HL-60 (cell line): ENCODE measurements around the gene KIF14.

Experiments used
- DNase-seq, 2 experiments: peaks; one replicate each; pipeline ENCODE4 v3.0.0-alpha.2; 2010 to 2020; ENCODE audit warnings: low read depth in 1 of 2, low spot score in 1 of 2
- H3K27ac ChIP-seq: fragments of 250-450 bp; sonication (Bioruptor Pico); replicated peaks from 2 replicates; pipeline ENCODE4 v1.5.1; 2020; ENCODE audit warnings: mild to moderate bottlenecking, moderate library complexity
- H3K27me3 ChIP-seq: fragments of 250-450 bp; sonication (Bioruptor Pico); 2 replicates; pipeline ENCODE4 v1.5.1; 2021; ENCODE audit warnings: mild to moderate bottlenecking, moderate library complexity; ENCODE audit not compliant: insufficient read depth, poor library complexity, severe bottlenecking
- H3K4me3 ChIP-seq: replicated peaks from 2 replicates; pipeline ENCODE4 v1.5.1; 2011; ENCODE audit warnings: mild to moderate bottlenecking, control low read depth, low read length; ENCODE audit not compliant: insufficient read depth
- GABPA ChIP-seq: IDR thresholded peaks from 2 replicates; pipeline ENCODE4 v1.6.1; 2012; ENCODE audit warnings: low read depth
- POLR2AphosphoS5 ChIP-seq: IDR thresholded peaks from 2 replicates; pipeline ENCODE4 v1.6.1; 2012; ENCODE audit warnings: low read depth
- SPI1 ChIP-seq: IDR thresholded peaks from 2 replicates; pipeline ENCODE4 v1.6.1; 2012; ENCODE audit warnings: low read depth, mild to moderate bottlenecking, borderline replicate concordance
- long read RNA-seq: library from polyadenylated mRNA; unstranded; transcript quantifications from one replicate; pipeline ENCODE4 v2.0.0, GENCODE V29; 2020
- TF ChIP-seq, protein P1 (sequence below): IDR thresholded peaks from one replicate; pipeline ENCODE4 v1.5.1; 2011; ENCODE audit warnings: low read length, control low read depth, inconsistent platforms; ENCODE audit not compliant: insufficient read depth
- TF ChIP-seq, protein P2 (sequence below): IDR thresholded peaks from 2 replicates; pipeline ENCODE4 v1.6.1; 2012; ENCODE audit warnings: low read depth; ENCODE audit not compliant: insufficient replicate concordance

The KIF14 gene, protein sequence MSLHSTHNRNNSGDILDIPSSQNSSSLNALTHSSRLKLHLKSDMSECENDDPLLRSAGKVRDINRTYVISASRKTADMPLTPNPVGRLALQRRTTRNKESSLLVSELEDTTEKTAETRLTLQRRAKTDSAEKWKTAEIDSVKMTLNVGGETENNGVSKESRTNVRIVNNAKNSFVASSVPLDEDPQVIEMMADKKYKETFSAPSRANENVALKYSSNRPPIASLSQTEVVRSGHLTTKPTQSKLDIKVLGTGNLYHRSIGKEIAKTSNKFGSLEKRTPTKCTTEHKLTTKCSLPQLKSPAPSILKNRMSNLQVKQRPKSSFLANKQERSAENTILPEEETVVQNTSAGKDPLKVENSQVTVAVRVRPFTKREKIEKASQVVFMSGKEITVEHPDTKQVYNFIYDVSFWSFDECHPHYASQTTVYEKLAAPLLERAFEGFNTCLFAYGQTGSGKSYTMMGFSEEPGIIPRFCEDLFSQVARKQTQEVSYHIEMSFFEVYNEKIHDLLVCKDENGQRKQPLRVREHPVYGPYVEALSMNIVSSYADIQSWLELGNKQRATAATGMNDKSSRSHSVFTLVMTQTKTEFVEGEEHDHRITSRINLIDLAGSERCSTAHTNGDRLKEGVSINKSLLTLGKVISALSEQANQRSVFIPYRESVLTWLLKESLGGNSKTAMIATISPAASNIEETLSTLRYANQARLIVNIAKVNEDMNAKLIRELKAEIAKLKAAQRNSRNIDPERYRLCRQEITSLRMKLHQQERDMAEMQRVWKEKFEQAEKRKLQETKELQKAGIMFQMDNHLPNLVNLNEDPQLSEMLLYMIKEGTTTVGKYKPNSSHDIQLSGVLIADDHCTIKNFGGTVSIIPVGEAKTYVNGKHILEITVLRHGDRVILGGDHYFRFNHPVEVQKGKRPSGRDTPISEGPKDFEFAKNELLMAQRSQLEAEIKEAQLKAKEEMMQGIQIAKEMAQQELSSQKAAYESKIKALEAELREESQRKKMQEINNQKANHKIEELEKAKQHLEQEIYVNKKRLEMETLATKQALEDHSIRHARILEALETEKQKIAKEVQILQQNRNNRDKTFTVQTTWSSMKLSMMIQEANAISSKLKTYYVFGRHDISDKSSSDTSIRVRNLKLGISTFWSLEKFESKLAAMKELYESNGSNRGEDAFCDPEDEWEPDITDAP (N-terminal part only)
- long read RNA-seq, full-length matches to known transcripts, result 2 of 83 reads
- long read RNA-seq, partial matches to known transcripts, result 53 of 83 reads
- long read RNA-seq, other reads (novel, unspliced or antisense), result 28 of 83 reads

DNA sequence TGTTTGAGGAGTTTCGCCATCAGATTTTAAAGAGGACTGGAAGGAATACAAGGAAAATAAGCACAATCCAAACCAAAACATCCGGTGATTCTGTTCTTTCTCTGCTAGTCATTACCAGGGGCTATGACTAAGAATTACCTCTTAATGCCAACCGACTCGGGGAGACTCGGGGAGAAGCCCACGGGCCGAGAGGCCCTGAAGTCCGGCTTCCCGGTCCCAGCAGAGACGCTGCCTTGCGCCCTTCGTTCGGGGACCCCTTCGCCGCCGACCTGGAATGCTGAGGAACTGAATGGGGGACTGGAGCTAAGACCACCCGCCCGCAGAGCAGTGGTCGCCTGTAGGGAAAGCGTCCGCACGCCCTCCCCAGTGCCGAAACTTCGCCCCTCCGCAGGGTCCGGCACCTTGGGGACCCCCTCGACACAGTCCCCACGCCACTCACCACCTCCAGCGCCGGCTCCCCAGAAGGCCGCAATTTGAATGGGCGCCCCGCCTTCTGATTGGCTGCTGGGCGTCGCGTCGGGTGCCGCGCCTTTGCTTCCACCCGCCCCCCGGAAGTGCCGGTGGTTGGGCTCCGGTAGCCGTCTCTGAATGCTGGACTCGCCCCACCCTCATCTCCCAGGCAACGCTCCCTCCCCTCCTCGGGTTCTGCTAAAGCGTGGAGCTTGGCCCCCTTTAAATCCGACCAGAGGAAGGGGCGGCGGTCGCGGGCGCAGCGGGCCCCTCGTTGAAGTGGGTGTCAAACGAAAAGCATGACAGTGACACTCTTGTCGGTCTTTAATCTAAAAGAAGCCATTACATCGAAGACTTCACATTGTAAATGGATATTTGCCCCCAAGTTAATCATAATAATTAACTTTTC lies at the start of gene KIF14:
TSS of gene KIF14 (minus strand) at position 479 of the 859 bp plus-strand sequence. CDS start 2,028 bp downstream, outside the sequence.
- H3K4me3 ChIP-seq, result peak within 1 kb of the TSS; percentile 93
- no peaks in the 10 kb centered on the region for H3K27me3 ChIP-seq
- TF ChIP-seq SPI1 (0 out of 2 replicates have a peak, but pooled peaks have one; percentile 1), GABPA (peak; percentile 39; the same call in 1 of the 2 replicates), POLR2AphosphoS5 (no peak)
- H3K27ac ChIP-seq, result peak within 1 kb of the TSS; percentile 87
- DNase-seq, result peak; percentile 84 to 96

DNA sequence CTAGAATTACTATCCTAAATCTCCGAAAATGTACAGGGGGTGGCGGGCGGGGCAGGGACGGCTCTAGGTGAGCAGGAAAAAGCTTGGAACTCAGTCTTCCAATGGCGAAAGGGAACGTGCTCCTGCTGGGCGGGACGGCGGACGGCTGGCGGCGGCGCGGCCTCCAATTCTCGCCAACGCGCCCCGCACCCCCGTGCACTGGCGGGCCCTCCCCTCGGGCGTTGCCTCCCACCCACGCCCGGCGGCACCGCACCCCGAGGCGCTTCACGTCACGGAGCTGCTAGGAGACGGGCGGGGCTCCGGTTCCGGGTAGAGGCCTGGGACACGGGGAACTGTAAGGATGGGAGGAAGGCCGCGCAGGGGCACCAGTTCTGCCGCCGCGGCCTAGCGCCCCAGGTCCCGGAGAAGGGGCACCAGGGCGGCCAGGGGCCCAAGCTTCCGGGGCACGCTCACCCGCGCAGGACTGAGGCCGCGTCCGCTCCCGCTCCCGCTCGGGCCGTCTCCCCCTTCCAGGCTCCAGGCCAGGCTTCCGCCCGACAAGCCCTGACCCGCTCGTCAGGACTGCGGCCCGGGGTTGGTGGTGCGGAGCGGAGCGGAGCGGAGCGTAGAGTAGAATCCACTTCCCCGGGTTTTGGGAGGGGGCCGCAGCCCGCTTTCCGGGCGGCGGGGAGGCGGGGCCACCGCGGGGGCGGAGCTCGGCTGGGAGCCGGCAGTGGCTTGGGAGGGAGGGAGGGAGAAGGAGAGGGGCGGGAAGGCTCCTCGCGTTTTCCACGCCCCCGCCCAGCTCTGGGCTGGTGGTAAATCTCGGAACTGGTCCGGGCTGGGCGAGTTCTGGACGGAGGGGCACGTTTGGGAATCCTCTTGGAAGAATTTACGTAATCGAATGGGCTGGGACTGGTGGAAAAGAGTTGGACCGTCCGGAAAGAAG lies 49.0 kb upstream of the KIF14 start, which contains the start of gene DDX59:
TSS of gene DDX59 (minus strand) at position 594 of the 928 bp plus-strand sequence. CDS start 3,167 bp downstream, outside the sequence.
- Histone ChIP-seq H3K4me3 (peak within 1 kb of the TSS; percentile 60), H3K27me3 (no peaks in the 10 kb centered on the region), H3K27ac (peak within 1 kb of the TSS; percentile 99)
- peak; percentile 82 to 94 for DNase-seq
- 0 out of 2 replicates have a peak, but pooled peaks have one; percentile 2 for TF ChIP-seq SPI1
- TF ChIP-seq, protein P1, sequence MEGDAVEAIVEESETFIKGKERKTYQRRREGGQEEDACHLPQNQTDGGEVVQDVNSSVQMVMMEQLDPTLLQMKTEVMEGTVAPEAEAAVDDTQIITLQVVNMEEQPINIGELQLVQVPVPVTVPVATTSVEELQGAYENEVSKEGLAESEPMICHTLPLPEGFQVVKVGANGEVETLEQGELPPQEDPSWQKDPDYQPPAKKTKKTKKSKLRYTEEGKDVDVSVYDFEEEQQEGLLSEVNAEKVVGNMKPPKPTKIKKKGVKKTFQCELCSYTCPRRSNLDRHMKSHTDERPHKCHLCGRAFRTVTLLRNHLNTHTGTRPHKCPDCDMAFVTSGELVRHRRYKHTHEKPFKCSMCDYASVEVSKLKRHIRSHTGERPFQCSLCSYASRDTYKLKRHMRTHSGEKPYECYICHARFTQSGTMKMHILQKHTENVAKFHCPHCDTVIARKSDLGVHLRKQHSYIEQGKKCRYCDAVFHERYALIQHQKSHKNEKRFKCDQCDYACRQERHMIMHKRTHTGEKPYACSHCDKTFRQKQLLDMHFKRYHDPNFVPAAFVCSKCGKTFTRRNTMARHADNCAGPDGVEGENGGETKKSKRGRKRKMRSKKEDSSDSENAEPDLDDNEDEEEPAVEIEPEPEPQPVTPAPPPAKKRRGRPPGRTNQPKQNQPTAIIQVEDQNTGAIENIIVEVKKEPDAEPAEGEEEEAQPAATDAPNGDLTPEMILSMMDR, result no peak
- TF ChIP-seq, protein P2, sequence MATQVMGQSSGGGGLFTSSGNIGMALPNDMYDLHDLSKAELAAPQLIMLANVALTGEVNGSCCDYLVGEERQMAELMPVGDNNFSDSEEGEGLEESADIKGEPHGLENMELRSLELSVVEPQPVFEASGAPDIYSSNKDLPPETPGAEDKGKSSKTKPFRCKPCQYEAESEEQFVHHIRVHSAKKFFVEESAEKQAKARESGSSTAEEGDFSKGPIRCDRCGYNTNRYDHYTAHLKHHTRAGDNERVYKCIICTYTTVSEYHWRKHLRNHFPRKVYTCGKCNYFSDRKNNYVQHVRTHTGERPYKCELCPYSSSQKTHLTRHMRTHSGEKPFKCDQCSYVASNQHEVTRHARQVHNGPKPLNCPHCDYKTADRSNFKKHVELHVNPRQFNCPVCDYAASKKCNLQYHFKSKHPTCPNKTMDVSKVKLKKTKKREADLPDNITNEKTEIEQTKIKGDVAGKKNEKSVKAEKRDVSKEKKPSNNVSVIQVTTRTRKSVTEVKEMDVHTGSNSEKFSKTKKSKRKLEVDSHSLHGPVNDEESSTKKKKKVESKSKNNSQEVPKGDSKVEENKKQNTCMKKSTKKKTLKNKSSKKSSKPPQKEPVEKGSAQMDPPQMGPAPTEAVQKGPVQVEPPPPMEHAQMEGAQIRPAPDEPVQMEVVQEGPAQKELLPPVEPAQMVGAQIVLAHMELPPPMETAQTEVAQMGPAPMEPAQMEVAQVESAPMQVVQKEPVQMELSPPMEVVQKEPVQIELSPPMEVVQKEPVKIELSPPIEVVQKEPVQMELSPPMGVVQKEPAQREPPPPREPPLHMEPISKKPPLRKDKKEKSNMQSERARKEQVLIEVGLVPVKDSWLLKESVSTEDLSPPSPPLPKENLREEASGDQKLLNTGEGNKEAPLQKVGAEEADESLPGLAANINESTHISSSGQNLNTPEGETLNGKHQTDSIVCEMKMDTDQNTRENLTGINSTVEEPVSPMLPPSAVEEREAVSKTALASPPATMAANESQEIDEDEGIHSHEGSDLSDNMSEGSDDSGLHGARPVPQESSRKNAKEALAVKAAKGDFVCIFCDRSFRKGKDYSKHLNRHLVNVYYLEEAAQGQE, result peak; percentile 22
- peak; percentile 85 for TF ChIP-seq POLR2AphosphoS5
- no peak; the same call in none of the 2 replicates for TF ChIP-seq GABPA

DNA sequence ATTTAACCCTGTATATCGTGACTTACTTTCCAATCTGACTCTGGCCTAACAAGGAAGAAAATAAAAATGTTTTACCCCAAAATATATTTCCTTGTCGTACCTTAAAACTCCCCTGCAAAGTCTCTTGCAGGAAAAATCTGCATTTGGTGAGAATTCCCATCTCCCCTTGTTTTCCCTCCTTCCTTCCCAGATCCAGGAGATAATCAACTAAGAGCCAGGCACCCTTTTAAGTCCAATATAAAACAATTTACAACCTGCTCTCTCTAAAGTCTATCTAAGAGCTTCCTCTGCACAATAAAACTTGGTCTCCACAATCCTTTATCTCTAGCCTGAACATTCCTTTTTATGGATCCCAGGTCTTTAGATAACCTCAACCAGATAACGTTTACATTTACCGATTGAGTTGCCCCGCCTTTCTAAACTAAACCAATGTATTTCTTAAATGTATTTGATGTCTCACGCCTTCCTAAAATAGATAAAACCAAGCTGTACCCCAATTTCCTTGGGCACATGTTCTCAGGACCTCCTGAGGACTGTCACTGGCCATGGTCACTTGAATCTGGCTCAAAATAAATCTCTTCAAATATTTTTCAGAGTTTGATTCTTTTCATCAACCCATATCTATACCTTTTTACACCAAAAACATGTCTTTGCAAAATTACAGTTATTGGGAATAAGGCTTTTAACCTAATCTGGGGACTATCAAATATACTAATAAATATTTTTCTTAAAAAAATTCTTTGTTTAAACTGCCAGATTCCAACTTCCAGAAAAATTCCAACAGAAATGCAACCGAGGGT lies 48.2 kb upstream of the KIF14 start:
- no peak for DNase-seq
- peak overlapping the region; percentile 99 for H3K27ac ChIP-seq

More for the DNA sequence above, 48.2 kb upstream of the KIF14 start:
- TF ChIP-seq POLR2AphosphoS5, result no peak
- no peak for TF ChIP-seq SPI1
- TF ChIP-seq, protein P2, result no peak
- TF ChIP-seq, protein P1, result no peak
- no peak for TF ChIP-seq GABPA
- no peaks in the 10 kb centered on the region for H3K27me3 ChIP-seq
- H3K4me3 ChIP-seq, result peak overlapping the region; percentile 60
